Gastroesophageal sphincter (tissue), 3 donors: Measurements from ENCODE around the gene AGBL4.

ENCODE experiments used
- POLR2A ChIP-seq, 2 donors: fragments of 450-650 bp; IDR thresholded peaks; one replicate each; pipeline ENCODE4 v1.6.1; 2017; ENCODE audit warnings: antibody characterized with exemption in 2 of 2, mild to moderate bottlenecking in 2 of 2, moderate library complexity in 1 of 2
- TF ChIP-seq, protein P1 (sequence below), 4 experiments: fragments of 200-600 bp in 2 of 4; fragments of 450-650 bp in 2 of 4; sonication (generic) in 1 of 4; IDR thresholded peaks; one replicate each; pipeline ENCODE4 v1.5.1; 2017 to 2019; ENCODE audit warnings: antibody characterized with exemption in 4 of 4, mild to moderate bottlenecking in 2 of 4, moderate library complexity in 2 of 4

- TF ChIP-seq, protein P1, sequence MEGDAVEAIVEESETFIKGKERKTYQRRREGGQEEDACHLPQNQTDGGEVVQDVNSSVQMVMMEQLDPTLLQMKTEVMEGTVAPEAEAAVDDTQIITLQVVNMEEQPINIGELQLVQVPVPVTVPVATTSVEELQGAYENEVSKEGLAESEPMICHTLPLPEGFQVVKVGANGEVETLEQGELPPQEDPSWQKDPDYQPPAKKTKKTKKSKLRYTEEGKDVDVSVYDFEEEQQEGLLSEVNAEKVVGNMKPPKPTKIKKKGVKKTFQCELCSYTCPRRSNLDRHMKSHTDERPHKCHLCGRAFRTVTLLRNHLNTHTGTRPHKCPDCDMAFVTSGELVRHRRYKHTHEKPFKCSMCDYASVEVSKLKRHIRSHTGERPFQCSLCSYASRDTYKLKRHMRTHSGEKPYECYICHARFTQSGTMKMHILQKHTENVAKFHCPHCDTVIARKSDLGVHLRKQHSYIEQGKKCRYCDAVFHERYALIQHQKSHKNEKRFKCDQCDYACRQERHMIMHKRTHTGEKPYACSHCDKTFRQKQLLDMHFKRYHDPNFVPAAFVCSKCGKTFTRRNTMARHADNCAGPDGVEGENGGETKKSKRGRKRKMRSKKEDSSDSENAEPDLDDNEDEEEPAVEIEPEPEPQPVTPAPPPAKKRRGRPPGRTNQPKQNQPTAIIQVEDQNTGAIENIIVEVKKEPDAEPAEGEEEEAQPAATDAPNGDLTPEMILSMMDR (IDR thresholded peaks at IDR 0.05) = no peak
- no peak for TF ChIP-seq POLR2A (IDR thresholded peaks at IDR 0.05)
These were observed 1465.4 kb downstream of the AGBL4 start for GRCh38 chr1:48558366-48558765.
